GM23338 (cell line): ENCODE measurements around the gene CPNE7. TPM values are rescaled to one million over a fixed set of nuclear protein-coding genes. Genes with fewer than 3 reads are reported as not detected.

ENCODE experiments used
- ATAC-seq: fragments of 200-7000 bp; cut with Tn5 transposase; 3 replicates; pipeline ENCODE4 v1.9.1; 2020
- DNase-seq: peaks from one replicate; pipeline ENCODE4 v3.0.0-alpha.2; 2015; ENCODE audit warnings: low spot score
- H2AFZ ChIP-seq: fragments of 200-600 bp; sonication (generic); 2 replicates; pipeline ENCODE4 v1.8.0; 2016; ENCODE audit warnings: antibody characterized with exemption, mild to moderate bottlenecking, moderate library complexity
- H3F3A ChIP-seq: fragments of 200-600 bp; sonication (generic); replicated peaks from 2 replicates; pipeline ENCODE4 v1.8.0; 2017; ENCODE audit warnings: antibody characterized with exemption, mixed run types, low read depth
- H3K27ac ChIP-seq: fragments of 200-600 bp; sonication (generic); 2 replicates; pipeline ENCODE4 v1.6.1; 2016; ENCODE audit warnings: low read depth
- H3K27me3 ChIP-seq: fragments of 200-600 bp; sonication (generic); 2 replicates; pipeline ENCODE4 v1.8.0; 2016; ENCODE audit warnings: mild to moderate bottlenecking, mixed run types, moderate library complexity; ENCODE audit not compliant: insufficient read depth
- H3K36me3 ChIP-seq: fragments of 200-600 bp; sonication (generic); 2 replicates; pipeline ENCODE4 v1.8.0; 2016; ENCODE audit warnings: mild to moderate bottlenecking; ENCODE audit not compliant: insufficient read depth
- H3K4me1 ChIP-seq: fragments of 200-600 bp; sonication (generic); 2 replicates; pipeline ENCODE4 v1.8.0; 2016; ENCODE audit warnings: mild to moderate bottlenecking, moderate library complexity; ENCODE audit not compliant: insufficient read depth
- H3K4me2 ChIP-seq: fragments of 200-600 bp; sonication (generic); 2 replicates; pipeline ENCODE4 v1.7.1; 2017; ENCODE audit warnings: mixed run types
- H3K4me3 ChIP-seq: fragments of 200-600 bp; sonication (generic); 2 replicates; pipeline ENCODE4 v1.6.1; 2016; ENCODE audit warnings: mixed run types
- H3K79me2 ChIP-seq: fragments of 200-600 bp; sonication (generic); replicated peaks from 2 replicates; pipeline ENCODE4 v1.8.0; 2017; ENCODE audit warnings: mild to moderate bottlenecking; ENCODE audit not compliant: insufficient read depth
- H3K9me2 ChIP-seq: fragments of 200-600 bp; sonication (generic); 2 replicates; pipeline ENCODE4 v1.8.0; 2017; ENCODE audit not compliant: insufficient read depth
- H4K20me1 ChIP-seq: fragments of 200-600 bp; sonication (generic); replicated peaks from 2 replicates; pipeline ENCODE4 v1.8.0; 2017; ENCODE audit warnings: mild to moderate bottlenecking; ENCODE audit not compliant: insufficient read depth
- H3K27ac Mint-ChIP-seq: 2 replicates; pipeline ENCODE4 v1.8.0; 2020; ENCODE audit warnings: inconsistent platforms, mild to moderate bottlenecking, moderate library complexity, mixed read lengths
- H3K27me3 Mint-ChIP-seq: 3 replicates; pipeline ENCODE4 v1.8.0; 2022; ENCODE audit warnings: low read depth, mild to moderate bottlenecking, moderate library complexity, mixed read lengths, inconsistent platforms; ENCODE audit not compliant: insufficient read depth, poor library complexity
- H3K36me3 Mint-ChIP-seq: 3 replicates; pipeline ENCODE4 v1.8.0; 2021; ENCODE audit warnings: low read depth, mild to moderate bottlenecking, inconsistent platforms, moderate library complexity, mixed read lengths
- H3K4me1 Mint-ChIP-seq: 3 replicates; pipeline ENCODE4 v1.8.0; 2020; ENCODE audit warnings: mild to moderate bottlenecking, inconsistent platforms, mixed read lengths
- H3K4me3 Mint-ChIP-seq: 3 replicates; pipeline ENCODE4 v1.8.0; 2021; ENCODE audit warnings: moderate library complexity, mild to moderate bottlenecking, inconsistent platforms, mixed read lengths
- H3K9me3 Mint-ChIP-seq: 3 replicates; pipeline ENCODE4 v1.8.0; 2020; ENCODE audit warnings: moderate library complexity, mild to moderate bottlenecking, inconsistent platforms, mixed read lengths
- CREB1 ChIP-seq: fragments of 250-450 bp; sonication (Bioruptor Pico); IDR thresholded peaks from 2 replicates; pipeline ENCODE4 v1.5.0; 2020; ENCODE audit warnings: low read depth, mild to moderate bottlenecking, moderate library complexity
- EZH2 ChIP-seq: fragments of 200-600 bp; sonication (generic); IDR thresholded peaks from one replicate; pipeline ENCODE4 v1.8.0; 2017; ENCODE audit warnings: antibody characterized with exemption, mild to moderate bottlenecking, low read depth; ENCODE audit not compliant: unreplicated experiment
- EZH2phosphoT487 ChIP-seq: fragments of 200-600 bp; sonication (generic); IDR thresholded peaks from one replicate; pipeline ENCODE4 v1.8.1; 2018; ENCODE audit warnings: antibody characterized with exemption; ENCODE audit not compliant: unreplicated experiment
- JUNB ChIP-seq: IDR thresholded peaks from one replicate; pipeline ENCODE4 v1.6.1; 2016; ENCODE audit warnings: antibody characterized with exemption; ENCODE audit not compliant: unreplicated experiment
- NANOG ChIP-seq: IDR thresholded peaks from 2 replicates; pipeline ENCODE4 v1.6.1; 2016; ENCODE audit warnings: antibody characterized with exemption, borderline replicate concordance
- POLR2AphosphoS5 ChIP-seq: IDR thresholded peaks from 2 replicates; pipeline ENCODE4 v1.6.1; 2016; ENCODE audit warnings: antibody characterized with exemption, low read depth
- STAT1 ChIP-seq: IDR thresholded peaks from one replicate; pipeline ENCODE4 v1.6.1; 2016; ENCODE audit warnings: antibody characterized with exemption; ENCODE audit not compliant: unreplicated experiment
- ZNF331 ChIP-seq: fragments of 250-450 bp; sonication (Bioruptor Pico); IDR thresholded peaks from 2 replicates; pipeline ENCODE4 v1.5.0; 2020; ENCODE audit warnings: low read depth, mild to moderate bottlenecking, moderate library complexity
- polyA plus RNA-seq: library from polyadenylated mRNA; unstranded; fragments of >200 nt; fragmentation: Nextera tagmentation; extraction: Ambion mirVana; gene quantifications from 2 replicates; pipeline ENCODE4 v1.2.1, GENCODE V29; 2016
- total RNA-seq: library from RNA; depleted of rRNA; stranded (reverse); fragments of >200 nt; shearing (Covaris generic); gene quantifications from 2 replicates; pipeline ENCODE4 v1.2.3, GENCODE V29; 2014
- TF ChIP-seq, protein P1 (sequence below): IDR thresholded peaks from 2 replicates; pipeline ENCODE4 v1.6.1; 2016; ENCODE audit warnings: antibody characterized with exemption
- TF ChIP-seq, protein P2 (sequence below): IDR thresholded peaks from one replicate; pipeline ENCODE4 v1.6.1; 2018; ENCODE audit warnings: antibody characterized with exemption; ENCODE audit not compliant: unreplicated experiment
- TF ChIP-seq, protein P3 (sequence below), 2 experiments: fragments of 200-600 bp in 1 of 2; sonication (generic) in 1 of 2; conservative IDR thresholded peaks; 2 replicates each; pipeline versions ENCODE4 v1.5.1 to v1.6.1; 2016 to 2017; ENCODE audit warnings: antibody characterized with exemption in 2 of 2, low read depth in 2 of 2, mild to moderate bottlenecking in 2 of 2, moderate library complexity in 1 of 2

The CPNE7 gene
- total and polyA plus RNA-seq, 2 experiments from 2014 or later, result 11.2 to 15.7 TPM

DNA sequence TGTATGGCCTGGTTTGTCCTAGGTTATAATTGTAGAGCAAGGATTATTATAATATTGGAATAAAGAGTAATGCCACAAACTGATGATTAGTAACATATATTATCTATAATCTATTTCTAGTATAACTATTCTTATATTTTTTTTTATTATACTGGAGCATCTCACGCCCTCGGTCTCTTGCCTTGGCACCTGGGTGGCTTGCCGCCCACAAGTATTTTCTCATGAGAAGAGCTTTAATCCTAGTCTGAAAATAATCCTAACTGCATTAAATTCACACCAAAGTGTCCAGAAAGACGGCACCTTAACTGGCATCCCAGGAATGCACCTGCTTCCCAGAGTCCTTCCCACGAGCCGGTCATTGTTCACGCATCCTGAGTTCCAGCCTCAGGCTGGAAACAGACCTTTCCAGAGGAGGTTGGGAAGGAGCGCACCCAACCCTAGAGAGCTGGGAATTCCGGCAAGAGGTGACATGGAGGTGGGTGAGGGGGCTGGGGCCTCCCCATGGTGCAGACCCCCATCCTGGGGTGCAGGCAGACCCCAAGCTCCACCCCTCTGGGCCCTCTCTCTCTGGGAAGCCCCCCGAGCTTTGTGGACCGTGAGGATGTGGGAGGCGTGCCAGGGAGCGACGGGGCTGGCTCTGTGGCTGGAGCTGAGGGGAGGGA, 66.0 kb downstream of the CPNE7 start:
- no peaks in the 10 kb centered on the region for H3K79me2 ChIP-seq
- no peaks in the 10 kb centered on the region for H3K4me1 ChIP-seq
- no peaks in the 10 kb centered on the region for H3K27me3 ChIP-seq
- Mint-ChIP-seq H3K9me3 (no peaks in the 10 kb centered on the region; the same call in 2 of the 3 replicates), H3K4me3 (no peak overlapping the region), H3K27me3 (peaks cover 14% of the 10 kb centered on the region), H3K36me3 (peaks cover 10% of the 10 kb centered on the region), H3K27ac (no peak overlapping the region), H3K4me1 (peaks cover 6% of the 10 kb centered on the region; the same call in 2 of the 3 replicates)
- H2AFZ ChIP-seq, result no peak overlapping the region
- H3K27ac ChIP-seq, result no peak overlapping the region
- no peaks in the 10 kb centered on the region for H3K36me3 ChIP-seq
- peak; percentile 12; the same call in 2 of the 3 replicates for ATAC-seq
- TF ChIP-seq JUNB, result no peak
- H3K9me2 ChIP-seq, result no peaks in the 10 kb centered on the region
- H3K4me2 ChIP-seq, result no peak overlapping the region
- H3K4me3 ChIP-seq, result no peak overlapping the region
- H4K20me1 ChIP-seq, result 0 out of 2 replicates have a peak, but pooled peaks cover 3% of the 10 kb centered on the region
- DNase-seq, result peak; percentile 66
- H3F3A ChIP-seq, result peaks cover 4% of the 10 kb centered on the region; the same call in 1 of the 2 replicates

DNA sequence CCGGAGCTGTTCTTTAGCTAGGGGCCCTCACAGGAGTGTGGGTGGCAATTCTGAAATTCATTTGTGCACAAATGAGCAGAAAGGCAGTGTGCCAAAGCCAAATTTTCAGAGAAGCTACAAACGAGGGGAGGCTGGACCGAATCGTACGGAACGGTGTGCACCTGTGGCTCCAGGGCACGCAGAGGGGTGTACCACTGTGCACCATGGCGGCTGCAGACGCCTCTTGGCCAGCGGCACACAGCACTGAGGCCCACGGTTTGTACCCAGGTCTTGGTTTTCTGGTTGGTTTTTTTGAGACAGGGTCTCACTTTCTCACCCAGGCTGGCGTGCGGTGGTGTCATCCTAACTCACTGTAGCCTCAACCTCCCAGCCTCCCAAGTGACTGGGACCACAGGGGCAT, 67.0 kb downstream of the CPNE7 start:
- Mint-ChIP-seq H3K36me3 (peaks cover 14% of the 10 kb centered on the region), H3K27ac (no peak overlapping the region), H3K27me3 (peaks cover 12% of the 10 kb centered on the region), H3K4me1 (peaks cover 6% of the 10 kb centered on the region; the same call in 2 of the 3 replicates), H3K4me3 (no peak overlapping the region), H3K9me3 (no peaks in the 10 kb centered on the region; the same call in 2 of the 3 replicates)
- Histone ChIP-seq H3K27ac (no peak overlapping the region), H2AFZ (no peak overlapping the region), H3K9me2 (no peaks in the 10 kb centered on the region), H3K4me1 (no peaks in the 10 kb centered on the region), H4K20me1 (0 out of 2 replicates have a peak, but pooled peaks cover 3% of the 10 kb centered on the region), H3K4me2 (no peak overlapping the region), H3K36me3 (no peaks in the 10 kb centered on the region), H3K79me2 (no peaks in the 10 kb centered on the region), H3K27me3 (no peaks in the 10 kb centered on the region), H3K4me3 (no peak overlapping the region), H3F3A (peaks cover 4% of the 10 kb centered on the region; the same call in 1 of the 2 replicates)
- no peak for DNase-seq
- no peak for ATAC-seq
- TF ChIP-seq, protein P1, sequence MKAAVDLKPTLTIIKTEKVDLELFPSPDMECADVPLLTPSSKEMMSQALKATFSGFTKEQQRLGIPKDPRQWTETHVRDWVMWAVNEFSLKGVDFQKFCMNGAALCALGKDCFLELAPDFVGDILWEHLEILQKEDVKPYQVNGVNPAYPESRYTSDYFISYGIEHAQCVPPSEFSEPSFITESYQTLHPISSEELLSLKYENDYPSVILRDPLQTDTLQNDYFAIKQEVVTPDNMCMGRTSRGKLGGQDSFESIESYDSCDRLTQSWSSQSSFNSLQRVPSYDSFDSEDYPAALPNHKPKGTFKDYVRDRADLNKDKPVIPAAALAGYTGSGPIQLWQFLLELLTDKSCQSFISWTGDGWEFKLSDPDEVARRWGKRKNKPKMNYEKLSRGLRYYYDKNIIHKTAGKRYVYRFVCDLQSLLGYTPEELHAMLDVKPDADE, result no peak
- TF ChIP-seq STAT1, result no peak
- TF ChIP-seq, protein P2, sequence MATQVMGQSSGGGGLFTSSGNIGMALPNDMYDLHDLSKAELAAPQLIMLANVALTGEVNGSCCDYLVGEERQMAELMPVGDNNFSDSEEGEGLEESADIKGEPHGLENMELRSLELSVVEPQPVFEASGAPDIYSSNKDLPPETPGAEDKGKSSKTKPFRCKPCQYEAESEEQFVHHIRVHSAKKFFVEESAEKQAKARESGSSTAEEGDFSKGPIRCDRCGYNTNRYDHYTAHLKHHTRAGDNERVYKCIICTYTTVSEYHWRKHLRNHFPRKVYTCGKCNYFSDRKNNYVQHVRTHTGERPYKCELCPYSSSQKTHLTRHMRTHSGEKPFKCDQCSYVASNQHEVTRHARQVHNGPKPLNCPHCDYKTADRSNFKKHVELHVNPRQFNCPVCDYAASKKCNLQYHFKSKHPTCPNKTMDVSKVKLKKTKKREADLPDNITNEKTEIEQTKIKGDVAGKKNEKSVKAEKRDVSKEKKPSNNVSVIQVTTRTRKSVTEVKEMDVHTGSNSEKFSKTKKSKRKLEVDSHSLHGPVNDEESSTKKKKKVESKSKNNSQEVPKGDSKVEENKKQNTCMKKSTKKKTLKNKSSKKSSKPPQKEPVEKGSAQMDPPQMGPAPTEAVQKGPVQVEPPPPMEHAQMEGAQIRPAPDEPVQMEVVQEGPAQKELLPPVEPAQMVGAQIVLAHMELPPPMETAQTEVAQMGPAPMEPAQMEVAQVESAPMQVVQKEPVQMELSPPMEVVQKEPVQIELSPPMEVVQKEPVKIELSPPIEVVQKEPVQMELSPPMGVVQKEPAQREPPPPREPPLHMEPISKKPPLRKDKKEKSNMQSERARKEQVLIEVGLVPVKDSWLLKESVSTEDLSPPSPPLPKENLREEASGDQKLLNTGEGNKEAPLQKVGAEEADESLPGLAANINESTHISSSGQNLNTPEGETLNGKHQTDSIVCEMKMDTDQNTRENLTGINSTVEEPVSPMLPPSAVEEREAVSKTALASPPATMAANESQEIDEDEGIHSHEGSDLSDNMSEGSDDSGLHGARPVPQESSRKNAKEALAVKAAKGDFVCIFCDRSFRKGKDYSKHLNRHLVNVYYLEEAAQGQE, result no peak
- no peak for TF ChIP-seq ZNF331 (CRISPR knock-in tag)
- TF ChIP-seq EZH2phosphoT487, result no peak
- TF ChIP-seq POLR2AphosphoS5, result no peak
- TF ChIP-seq, protein P3, sequence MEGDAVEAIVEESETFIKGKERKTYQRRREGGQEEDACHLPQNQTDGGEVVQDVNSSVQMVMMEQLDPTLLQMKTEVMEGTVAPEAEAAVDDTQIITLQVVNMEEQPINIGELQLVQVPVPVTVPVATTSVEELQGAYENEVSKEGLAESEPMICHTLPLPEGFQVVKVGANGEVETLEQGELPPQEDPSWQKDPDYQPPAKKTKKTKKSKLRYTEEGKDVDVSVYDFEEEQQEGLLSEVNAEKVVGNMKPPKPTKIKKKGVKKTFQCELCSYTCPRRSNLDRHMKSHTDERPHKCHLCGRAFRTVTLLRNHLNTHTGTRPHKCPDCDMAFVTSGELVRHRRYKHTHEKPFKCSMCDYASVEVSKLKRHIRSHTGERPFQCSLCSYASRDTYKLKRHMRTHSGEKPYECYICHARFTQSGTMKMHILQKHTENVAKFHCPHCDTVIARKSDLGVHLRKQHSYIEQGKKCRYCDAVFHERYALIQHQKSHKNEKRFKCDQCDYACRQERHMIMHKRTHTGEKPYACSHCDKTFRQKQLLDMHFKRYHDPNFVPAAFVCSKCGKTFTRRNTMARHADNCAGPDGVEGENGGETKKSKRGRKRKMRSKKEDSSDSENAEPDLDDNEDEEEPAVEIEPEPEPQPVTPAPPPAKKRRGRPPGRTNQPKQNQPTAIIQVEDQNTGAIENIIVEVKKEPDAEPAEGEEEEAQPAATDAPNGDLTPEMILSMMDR (conservative IDR thresholded peaks at IDR 0.05; ENCODE audit: low read depth in 2 of 2), result no peak
- TF ChIP-seq JUNB, result no peak
- TF ChIP-seq EZH2, result no peak
- TF ChIP-seq NANOG, result no peak
- TF ChIP-seq CREB1 (CRISPR knock-in tag), result no peak
